K562 (cell line): Measurements from ENCODE around the gene PLSCR3. TPM values are rescaled to one million over a fixed set of nuclear protein-coding genes. Genes with fewer than 3 reads are reported as not detected.

Source experiments
- ATAC-seq: fragments of 200-7000 bp; cut with Tn5 transposase; 3 replicates; pipeline ENCODE4 v1.9.1; 2020; ENCODE audit warnings: moderate library complexity
- BruUV-seq: library from RNA; stranded (reverse); fragments of 400-500 nt; replicated peaks from 2 replicates; lab custom pipeline; 2021; lab: Mats Ljungman, UMichigan
- CTCF ChIA-PET: fragments of 300-600 bp; formaldehyde crosslinking; extraction: SDS; loops from one replicate; lab custom pipeline; 2021; ENCODE audit warnings: low intra/inter-chr PET ratio; lab: Yijun Ruan, JAX
- POLR2A ChIA-PET: fragments of 300-600, 350-650 bp; sonication (Branson Sonifier 250); formaldehyde crosslinking; extraction: SDS; loops from one replicate; lab custom pipeline; 2021; ENCODE audit warnings: antibody characterized with exemption, inconsistent platforms; lab: Yijun Ruan, JAX
- DNase-seq, 4 experiments: peaks; one replicate each; pipeline versions ENCODE4 v3.0.0 to v3.0.0-alpha.2; 2011 to 2018; ENCODE audit warnings: low spot score in 3 of 4, mixed read lengths in 3 of 4; ENCODE audit errors: extremely low read depth in 1 of 4
- FAIRE-seq: peaks from 2 replicates; lab custom pipeline; 2011; peaks lifted over from hg19 to GRCh38; lab: Jason Lieb, UNC
- H2AFZ ChIP-seq: 2 replicates; pipeline ENCODE4 v1.6.0; 2011; ENCODE audit warnings: low read depth, low read length, control low read depth, inconsistent platforms
- H3K27ac ChIP-seq: fragments of 200-600 bp; 3 replicates; pipeline ENCODE4 v1.8.0; 2011; ENCODE audit warnings: low read depth, mild to moderate bottlenecking, control low read depth, inconsistent platforms, low read length, moderate library complexity, mixed read lengths; ENCODE audit errors: extremely low read depth
- H3K27me3 ChIP-seq, 2 experiments: fragments of 300-600 bp in 1 of 2; 2 replicates in 1 of 2; 3 replicates in 1 of 2; pipeline versions ENCODE4 v1.6.0 to v1.8.0; 2011; ENCODE audit warnings: inconsistent platforms in 2 of 2, low read length in 2 of 2, mild to moderate bottlenecking in 1 of 2, mixed read lengths in 1 of 2, moderate library complexity in 1 of 2; ENCODE audit not compliant: control insufficient read depth in 2 of 2, insufficient read depth in 2 of 2
- H3K36me3 ChIP-seq: fragments of 300-600 bp; 3 replicates; pipeline ENCODE4 v1.8.0; 2011; ENCODE audit warnings: mild to moderate bottlenecking, low read length, inconsistent platforms; ENCODE audit not compliant: control insufficient read depth, insufficient read depth
- H3K4me1 ChIP-seq, 2 experiments: fragments of 200-600 bp in 1 of 2; replicated peaks in 1 of 2; 2 replicates in 1 of 2; 3 replicates in 1 of 2; pipeline versions ENCODE4 v1.5.1 to v1.8.0; 2011; ENCODE audit warnings: inconsistent platforms in 2 of 2, low read length in 2 of 2, mild to moderate bottlenecking in 1 of 2, mixed read lengths in 1 of 2, moderate library complexity in 1 of 2; ENCODE audit not compliant: control insufficient read depth in 2 of 2, insufficient read depth in 2 of 2
- H3K4me2 ChIP-seq: 2 replicates; pipeline ENCODE4 v1.6.1; 2011; ENCODE audit warnings: low read length, control low read depth, inconsistent platforms, mixed read lengths; ENCODE audit not compliant: insufficient read depth
- H3K4me3 ChIP-seq: fragments of 200-600 bp; sonication (generic), shearing (Covaris generic); 2 replicates; pipeline ENCODE4 v1.5.1; 2016; ENCODE audit warnings: control low read depth, inconsistent platforms
- H3K79me2 ChIP-seq: fragments of 200-600 bp; 3 replicates; pipeline ENCODE4 v1.8.0; 2011; ENCODE audit warnings: low read length, inconsistent platforms; ENCODE audit not compliant: control insufficient read depth, insufficient read depth
- H3K9ac ChIP-seq, 2 experiments: 2 replicates each; pipeline versions ENCODE4 v1.6.0 to v1.6.1; 2011; ENCODE audit warnings: low read depth in 2 of 2, low read length in 2 of 2, control low read depth in 1 of 2, inconsistent platforms in 1 of 2, mild to moderate bottlenecking in 1 of 2, mixed read lengths in 1 of 2; ENCODE audit not compliant: insufficient read depth in 1 of 2
- H3K9me1 ChIP-seq: one replicate; pipeline ENCODE4 v1.6.0; 2011; ENCODE audit warnings: inconsistent platforms, mild to moderate bottlenecking, low read length, moderate library complexity; ENCODE audit not compliant: control insufficient read depth, insufficient read depth
- H3K9me3 ChIP-seq: replicated peaks from 2 replicates; pipeline ENCODE4 v1.5.1; 2011; ENCODE audit warnings: low read depth, low read length, inconsistent platforms; ENCODE audit not compliant: control insufficient read depth, insufficient read depth
- H4K20me1 ChIP-seq: replicated peaks from 2 replicates; pipeline ENCODE4 v1.6.1; 2011; ENCODE audit warnings: low read length, inconsistent platforms, mixed read lengths; ENCODE audit not compliant: control insufficient read depth, insufficient read depth
- ARID4B ChIP-seq: sonication (generic); formaldehyde crosslinking; IDR thresholded peaks from 2 replicates; pipeline ENCODE4 v1.8.0; 2022; ENCODE audit warnings: mild to moderate bottlenecking, missing genetic modification reagents
- CBX5 ChIP-seq: IDR thresholded peaks from 2 replicates; pipeline ENCODE4 v1.6.1; 2014; ENCODE audit warnings: low read depth, borderline replicate concordance
- EGR1 ChIP-seq: fragments of 450-650 bp; conservative IDR thresholded peaks from 2 replicates; pipeline ENCODE4 v1.6.1; 2017; ENCODE audit warnings: mild to moderate bottlenecking
- HSF4 ChIP-seq: fragments of 250-450 bp; sonication (Bioruptor Pico); IDR thresholded peaks from 2 replicates; pipeline ENCODE4 v2.1.2; 2022; ENCODE audit warnings: mild to moderate bottlenecking, moderate library complexity, borderline replicate concordance
- KAT8 ChIP-seq: fragments of 450-650 bp; IDR thresholded peaks from 2 replicates; pipeline ENCODE4 v1.6.1; 2016; ENCODE audit warnings: low read depth, mild to moderate bottlenecking
- NR1H2 ChIP-seq: sonication (generic); formaldehyde crosslinking; IDR thresholded peaks from 2 replicates; pipeline ENCODE4 v1.4.0; 2020; ENCODE audit warnings: mild to moderate bottlenecking, missing genetic modification reagents
- RBFOX2 ChIP-seq: fragments of 200-400 bp; formaldehyde crosslinking; IDR thresholded peaks from 2 replicates; pipeline ENCODE4 v1.6.1; 2017; ENCODE audit warnings: low read depth, mild to moderate bottlenecking, low read length, moderate library complexity
- RCOR1 ChIP-seq, 2 experiments: IDR thresholded peaks; 2 replicates each; pipeline ENCODE4 v1.6.1; 2012; ENCODE audit warnings: low read depth in 2 of 2, low read length in 2 of 2, borderline replicate concordance in 1 of 2, improper control_type of control experiment in 1 of 2
- XRCC3 ChIP-seq: fragments of 450-650 bp; IDR thresholded peaks from 2 replicates; pipeline ENCODE4 v1.6.1; 2017; ENCODE audit warnings: mild to moderate bottlenecking, moderate library complexity
- ZC3H4 ChIP-seq: sonication (generic); formaldehyde crosslinking; IDR thresholded peaks from 2 replicates; pipeline ENCODE4 v1.9.0; 2021; ENCODE audit warnings: missing genetic modification reagents, borderline replicate concordance
- ZNF121 ChIP-seq: sonication (generic); formaldehyde crosslinking; conservative IDR thresholded peaks from 2 replicates; pipeline ENCODE4 v1.8.0; 2022; ENCODE audit warnings: missing genetic modification reagents
- ZNF124 ChIP-seq: sonication (generic); formaldehyde crosslinking; IDR thresholded peaks from 2 replicates; pipeline ENCODE4 v1.8.1; 2022; ENCODE audit warnings: missing genetic modification reagents
- ZNF707 ChIP-seq: fragments of 250-450 bp; sonication (Bioruptor Pico); conservative IDR thresholded peaks from 2 replicates; pipeline ENCODE4 v1.8.0; 2022; ENCODE audit warnings: inconsistent platforms, mild to moderate bottlenecking, moderate library complexity
- ZNF766 ChIP-seq: fragments of 200-800 bp; sonication (Bioruptor generic); conservative IDR thresholded peaks from 2 replicates; pipeline ENCODE4 v1.6.1; 2016; ENCODE audit warnings: missing genetic modification characterization, missing compliant biosample characterization
- WGBS: fragments of 100-300 bp; shearing (Covaris generic); methylation state at CpG from one replicate; pipeline ENCODE4 v1.1.6; 2016; ENCODE audit warnings: low coverage, mixed read lengths; ENCODE audit not compliant: insufficient coverage; ENCODE audit errors: missing lambda C conversion rate; 5-methylcytosine and 5-hydroxymethylcytosine counted together
- in situ Hi-C: fragments of 300-500 bp; cut with MboI; formaldehyde crosslinking; loops from 4 replicates; pipeline ENCODE4 v1.15.0; 2018; ENCODE audit warnings: inconsistent platforms, mixed read lengths
- intact Hi-C: fragments of 100-400 bp; cut with micrococcal nuclease; formaldehyde crosslinking; loops from 2 replicates; pipeline ENCODE4 v1.14.2; 2022
- polyA plus RNA-seq, 8 experiments: library from polyadenylated mRNA; depleted of rRNA in 4 of 8; stranded (reverse) in 5 of 8; unstranded in 3 of 8; fragments of >200 nt; fragmentation: Nextera tagmentation in 2 of 8; fragmentation: Illumina TruSeq in 1 of 8; extraction: Ambion mirVana in 2 of 8; extraction: Trizol in 1 of 8; gene quantifications; 2 replicates each; pipeline versions ENCODE4 v1.2.1 to v1.2.3, GENCODE V29; 2011 to 2014; ENCODE audit warnings: inconsistent platforms in 1 of 8, missing spikeins in 1 of 8
- total RNA-seq, 7 experiments: library from RNA; depleted of rRNA in 6 of 7; stranded (reverse); fragments of >200 nt in 6 of 7; fragmentation: Illumina TruSeq in 2 of 7; extraction: Trizol in 2 of 7; gene quantifications; 2 replicates each; pipeline versions ENCODE4 v1.2.1 to v1.2.3, GENCODE V29; 2011 to 2021; ENCODE audit warnings: low replicate concordance in 1 of 7

Gene PLSCR3
- total and polyA plus RNA-seq, 9 of the 15 experiments (the other 6 are each of a cell fraction or from before 2014, with no cell fraction given), result 3.2 to 16.8 (median 4.5) TPM

DNA sequence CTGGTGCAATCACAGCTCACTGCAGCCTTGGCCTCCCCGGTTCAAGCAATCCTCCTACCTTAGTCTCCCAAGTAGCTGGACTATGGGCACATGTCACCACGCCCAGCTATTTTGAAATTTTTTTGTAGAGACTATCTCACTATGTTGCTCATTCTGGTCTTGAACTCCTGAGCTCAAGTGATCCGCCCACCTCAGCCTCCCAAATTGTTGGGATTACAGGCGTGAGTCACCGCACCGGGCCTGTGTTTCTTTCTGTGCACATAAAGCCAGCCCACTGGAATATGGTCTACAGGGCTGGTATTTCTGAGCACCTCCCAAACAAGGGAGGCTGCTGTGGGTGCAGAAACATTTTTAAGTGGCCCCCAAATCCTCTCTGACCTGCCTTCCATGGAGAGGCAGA lies 31.0 kb downstream of the PLSCR3 start:
- 22% methylated on average over 6 of the region's 6 CpGs for WGBS
- no peaks in the 10 kb centered on the region for H3K9me1 ChIP-seq
- no peaks in the 10 kb centered on the region for H3K79me2 ChIP-seq
- H3K4me2 ChIP-seq, result no peak overlapping the region
- H3K27me3 ChIP-seq, result no peaks in the 10 kb centered on the region
- no TSS peak for BruUV-seq
- CTCF ChIA-PET, result no interaction called here
- H3K9me3 ChIP-seq, result no peaks in the 10 kb centered on the region
- TF ChIP-seq ZNF707 (CRISPR knock-in tag), result no peak
- TF ChIP-seq EGR1, result peak; percentile 57
- no peak for TF ChIP-seq RCOR1 (IDR thresholded peaks at IDR 0.05; ENCODE audit: borderline replicate concordance in 1 of 2, low read depth in 2 of 2, low read length in 2 of 2)
- intact Hi-C loops, result no loop called here
- no peak overlapping the region for H2AFZ ChIP-seq
- in situ Hi-C loops, result no loop called here
- H3K4me3 ChIP-seq, result no peak overlapping the region
- no peak overlapping the region for H3K9ac ChIP-seq
- no peaks in the 10 kb centered on the region for H4K20me1 ChIP-seq
- no peaks in the 10 kb centered on the region for H3K36me3 ChIP-seq
- POLR2A ChIA-PET, result interaction anchor here (0.6 kb wide), 1 partner anchor 11 kb away, joined by 4 read pairs; no protein-coding TSS in a partner anchor
- no peaks in the 10 kb centered on the region; a peak in 1 of 5 replicates for H3K4me1 ChIP-seq
- no peak for FAIRE-seq
- no peak for ATAC-seq
- no peak overlapping the region for H3K27ac ChIP-seq
- no peak for DNase-seq

DNA sequence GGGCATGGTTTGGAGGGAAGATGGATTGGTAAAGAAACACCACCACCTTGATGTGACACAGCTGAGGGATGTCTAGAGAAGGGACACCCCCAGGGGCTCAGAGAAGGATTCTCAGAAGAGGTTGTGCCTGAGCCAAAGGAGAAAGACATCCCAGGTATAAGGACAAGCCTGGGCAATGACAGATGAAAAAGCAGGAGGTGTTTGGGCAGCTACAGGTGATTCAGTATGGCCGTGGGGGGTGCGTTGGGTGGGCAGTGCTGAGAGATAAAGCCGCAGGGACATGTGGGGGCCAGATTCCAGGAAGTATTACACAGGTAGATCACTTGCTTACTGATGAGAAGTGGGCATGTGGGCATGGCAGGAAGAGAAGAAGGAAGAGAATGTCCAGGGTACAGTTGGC lies 32.4 kb downstream of the PLSCR3 start:
- no peaks in the 10 kb centered on the region for H3K27me3 ChIP-seq
- H2AFZ ChIP-seq, result no peak overlapping the region
- H3K9ac ChIP-seq, result no peak overlapping the region
- no peak overlapping the region for H3K4me3 ChIP-seq
- no TSS peak for BruUV-seq
- H3K36me3 ChIP-seq, result no peaks in the 10 kb centered on the region
- intact Hi-C loops (no loop called here), in situ Hi-C loops (no loop called here)
- CTCF ChIA-PET, result no interaction called here
- WGBS, result 0% methylated on average over 3 of the region's 3 CpGs
- FAIRE-seq (no peak), DNase-seq (no peak), ATAC-seq (no peak)
- POLR2A ChIA-PET, result interaction anchor here (0.7 to 1.2 kb wide), 2 partner anchors 18 to 90 kb away, joined by 4 read pairs; no protein-coding TSS in a partner anchor
- no peaks in the 10 kb centered on the region for H4K20me1 ChIP-seq
- no peaks in the 10 kb centered on the region; a peak in 1 of 5 replicates for H3K4me1 ChIP-seq
- no peaks in the 10 kb centered on the region for H3K9me3 ChIP-seq
- H3K79me2 ChIP-seq, result no peaks in the 10 kb centered on the region
- H3K27ac ChIP-seq, result no peak overlapping the region
- H3K4me2 ChIP-seq, result no peak overlapping the region
- H3K9me1 ChIP-seq, result no peaks in the 10 kb centered on the region
- TF ChIP-seq CBX5, result no peak
- no peak for TF ChIP-seq ZC3H4 (CRISPR knock-in tag)
- TF ChIP-seq ZNF766 (CRISPR knock-in tag), result no peak
- TF ChIP-seq HSF4 (CRISPR knock-in tag), result no peak
- TF ChIP-seq ARID4B (CRISPR knock-in tag), result no peak
- TF ChIP-seq ZNF124, result no peak
- no peak for TF ChIP-seq NR1H2 (CRISPR knock-in tag)
- TF ChIP-seq XRCC3, result no peak
- TF ChIP-seq ZNF121, result no peak
- no peak for TF ChIP-seq RBFOX2
- no peak for TF ChIP-seq KAT8
